Activated naive CD4-positive, alpha-beta T cell treated with anti-CD3 and anti-CD28 coated beads, Interleukin-2, amount 10 ng/mL, durations not matched to agents 7 days and 5 days (primary cell): ENCODE measurements around the gene EML6.

Experiments
- CTCF ChIA-PET: fragments of 350-600 bp; sonication (Branson Sonifier 250); formaldehyde crosslinking; loops from one replicate; lab custom pipeline; 2021; ENCODE audit warnings: antibody characterized with exemption; lab: Charles Lee
- DNase-seq: peaks from one replicate; pipeline ENCODE4 v3.0.0-alpha.2; 2020
- H3K27ac Mint-ChIP-seq: one replicate; pipeline ENCODE4 v1.8.0; 2021; ENCODE audit warnings: mild to moderate bottlenecking, moderate library complexity, mixed read lengths
- H3K27me3 Mint-ChIP-seq: one replicate; pipeline ENCODE4 v1.8.0; 2021; ENCODE audit warnings: mild to moderate bottlenecking, mixed read lengths
- H3K36me3 Mint-ChIP-seq: one replicate; pipeline ENCODE4 v1.8.0; 2021; ENCODE audit warnings: mixed read lengths
- H3K4me1 Mint-ChIP-seq: one replicate; pipeline ENCODE4 v1.8.0; 2021; ENCODE audit warnings: mixed read lengths
- H3K4me3 Mint-ChIP-seq: one replicate; pipeline ENCODE4 v1.8.0; 2021; ENCODE audit warnings: mild to moderate bottlenecking, moderate library complexity, mixed read lengths
- H3K9me3 Mint-ChIP-seq: one replicate; pipeline ENCODE4 v1.8.0; 2021; ENCODE audit warnings: mixed read lengths

Gene EML6

GRCh38 chr2:54723131-54723995, at the start of gene EML6:
Gene EML6 (plus strand): TSS chr2:54723662. CDS start chr2:54725062, 1,400 bp downstream.
- CTCF ChIA-PET: interaction anchor here (0.7 to 1.2 kb wide), 4 partner anchors 14 to 199 kb away, joined by 3 to 4 read pairs (median 3); no protein-coding TSS in a partner anchor
- Mint-ChIP-seq H3K4me1 (peaks cover 23% of the 10 kb centered on the region), H3K27ac (peak within 1 kb of the TSS; percentile 71), H3K4me3 (peak within 1 kb of the TSS; percentile 84), H3K9me3 (no peaks in the 10 kb centered on the region), H3K27me3 (peaks cover 50% of the 10 kb centered on the region), H3K36me3 (no peaks in the 10 kb centered on the region)
- DNase-seq: peak; percentile 100

- Mint-ChIP-seq H3K36me3 (peaks cover 13% of the 10 kb centered on the region), H3K4me1 (peaks cover 26% of the 10 kb centered on the region)
- CTCF ChIA-PET: interaction anchor here (2.8 kb wide), 1 partner anchor 9 kb away, joined by 16 read pairs; no protein-coding TSS in a partner anchor
Observed at GRCh38 chr2:54675281-54675680, 48.2 kb upstream of the EML6 start.

GRCh38 chr2:54675738-54676137, 47.7 kb upstream of the EML6 start:
- Mint-ChIP-seq H3K9me3 (no peaks in the 10 kb centered on the region), H3K36me3 (peaks cover 8% of the 10 kb centered on the region), H3K27me3 (peaks cover 56% of the 10 kb centered on the region), H3K4me1 (peaks cover 30% of the 10 kb centered on the region), H3K27ac (no peak overlapping the region), H3K4me3 (no peak overlapping the region)
- DNase-seq: no peak
- CTCF ChIA-PET: interaction anchor here (0.8 to 2.8 kb wide), 3 partner anchors 10 to 34 kb away, joined by 3 to 16 read pairs (median 4); no protein-coding TSS in a partner anchor

More at GRCh38 chr2:54675281-54675680, 48.2 kb upstream of the EML6 start:
- DNase-seq: no peak
- H3K27ac Mint-ChIP-seq: no peak overlapping the region
- no peaks in the 10 kb centered on the region for H3K9me3 Mint-ChIP-seq
- H3K27me3 Mint-ChIP-seq: peaks cover 54% of the 10 kb centered on the region
- no peak overlapping the region for H3K4me3 Mint-ChIP-seq

GRCh38 chr2:54676656-54677055, 46.8 kb upstream of the EML6 start:
- Mint-ChIP-seq H3K4me3 (no peak overlapping the region), H3K27me3 (peaks cover 56% of the 10 kb centered on the region), H3K36me3 (peaks cover 1% of the 10 kb centered on the region), H3K4me1 (peaks cover 39% of the 10 kb centered on the region), H3K27ac (no peak overlapping the region), H3K9me3 (no peaks in the 10 kb centered on the region)
- CTCF ChIA-PET: interaction anchor here (0.6 to 2.8 kb wide), 5 partner anchors 11 to 154 kb away, joined by 3 to 16 read pairs (median 3); no protein-coding TSS in a partner anchor
- DNase-seq: no peak

GRCh38 chr2:54677476-54678265, 45.8 kb upstream of the EML6 start:
- no peak for DNase-seq
- Mint-ChIP-seq H3K27ac (no peak overlapping the region), H3K36me3 (peaks cover 1% of the 10 kb centered on the region), H3K27me3 (peaks cover 59% of the 10 kb centered on the region), H3K4me1 (peaks cover 41% of the 10 kb centered on the region), H3K4me3 (no peak overlapping the region), H3K9me3 (no peaks in the 10 kb centered on the region)
- CTCF ChIA-PET: interaction anchor here (0.6 to 4.0 kb wide), 2 partner anchors 11 to 19 kb away, joined by 3 to 28 read pairs; no protein-coding TSS in a partner anchor

- DNase-seq: no peak
- CTCF ChIA-PET: interaction anchor here (0.6 to 4.0 kb wide), 3 partner anchors 12 to 26 kb away, joined by 3 to 28 read pairs (median 4); no protein-coding TSS in a partner anchor
- H3K36me3 Mint-ChIP-seq: no peaks in the 10 kb centered on the region
- peaks cover 31% of the 10 kb centered on the region for H3K4me1 Mint-ChIP-seq
- no peak overlapping the region for H3K27ac Mint-ChIP-seq
- no peak overlapping the region for H3K4me3 Mint-ChIP-seq
- peaks cover 58% of the 10 kb centered on the region for H3K27me3 Mint-ChIP-seq
- H3K9me3 Mint-ChIP-seq: no peaks in the 10 kb centered on the region
Observed at GRCh38 chr2:54678719-54679118, 44.7 kb upstream of the EML6 start.

GRCh38 chr2:54680397-54681041, 42.9 kb upstream of the EML6 start:
- CTCF ChIA-PET: interaction anchor here (1.5 to 4.0 kb wide), 2 partner anchors 14 to 22 kb away, joined by 3 to 28 read pairs; no protein-coding TSS in a partner anchor
- peak; percentile 28 for DNase-seq
- Mint-ChIP-seq H3K4me3 (peak overlapping the region; percentile 52), H3K36me3 (no peaks in the 10 kb centered on the region), H3K4me1 (peaks cover 28% of the 10 kb centered on the region), H3K27ac (peak overlapping the region; percentile 50), H3K27me3 (peaks cover 52% of the 10 kb centered on the region), H3K9me3 (no peaks in the 10 kb centered on the region)

GRCh38 chr2:54681416-54681815, 42.0 kb upstream of the EML6 start:
- H3K27ac Mint-ChIP-seq: no peak overlapping the region
- H3K9me3 Mint-ChIP-seq: no peaks in the 10 kb centered on the region
- DNase-seq: no peak
- CTCF ChIA-PET: interaction anchor here (1.5 to 4.0 kb wide), 2 partner anchors 15 to 23 kb away, joined by 3 to 28 read pairs; no protein-coding TSS in a partner anchor
- no peaks in the 10 kb centered on the region for H3K36me3 Mint-ChIP-seq
- H3K27me3 Mint-ChIP-seq: peaks cover 44% of the 10 kb centered on the region
- no peak overlapping the region for H3K4me3 Mint-ChIP-seq
- peaks cover 28% of the 10 kb centered on the region for H3K4me1 Mint-ChIP-seq

- no peak for DNase-seq
- no peaks in the 10 kb centered on the region for H3K9me3 Mint-ChIP-seq
- peaks cover 34% of the 10 kb centered on the region for H3K4me1 Mint-ChIP-seq
- no peak overlapping the region for H3K4me3 Mint-ChIP-seq
- H3K27me3 Mint-ChIP-seq: peaks cover 25% of the 10 kb centered on the region
- CTCF ChIA-PET: interaction anchor here (0.9 to 2.2 kb wide), 2 partner anchors 18 to 27 kb away, joined by 3 to 13 read pairs; no protein-coding TSS in a partner anchor
- no peaks in the 10 kb centered on the region for H3K36me3 Mint-ChIP-seq
- H3K27ac Mint-ChIP-seq: no peak overlapping the region
Observed at GRCh38 chr2:54683596-54683995, 39.9 kb upstream of the EML6 start.

GRCh38 chr2:54685263-54685775, 38.1 kb upstream of the EML6 start:
- H3K4me1 Mint-ChIP-seq: peaks cover 27% of the 10 kb centered on the region
- DNase-seq: no peak
- no peak overlapping the region for H3K27ac Mint-ChIP-seq
- H3K27me3 Mint-ChIP-seq: peaks cover 15% of the 10 kb centered on the region
- no peaks in the 10 kb centered on the region for H3K9me3 Mint-ChIP-seq
- no peaks in the 10 kb centered on the region for H3K36me3 Mint-ChIP-seq
- CTCF ChIA-PET: interaction anchor here (0.8 to 1.0 kb wide), 2 partner anchors 19 to 351 kb away, joined by 3 to 5 read pairs; no protein-coding TSS in a partner anchor
- H3K4me3 Mint-ChIP-seq: no peak overlapping the region

- CTCF ChIA-PET: interaction anchor here (1.2 kb wide), 1 partner anchor 11 kb away, joined by 3 read pairs; no protein-coding TSS in a partner anchor
- no peaks in the 10 kb centered on the region for H3K36me3 Mint-ChIP-seq
- H3K4me1 Mint-ChIP-seq: peaks cover 10% of the 10 kb centered on the region
- peaks cover 16% of the 10 kb centered on the region for H3K27me3 Mint-ChIP-seq
- H3K27ac Mint-ChIP-seq: no peak overlapping the region
- H3K9me3 Mint-ChIP-seq: no peaks in the 10 kb centered on the region
- no peak for DNase-seq
- no peak overlapping the region for H3K4me3 Mint-ChIP-seq
Observed at GRCh38 chr2:54687595-54688152, 35.8 kb upstream of the EML6 start.

GRCh38 chr2:54691445-54692135, 31.9 kb upstream of the EML6 start:
- no peaks in the 10 kb centered on the region for H3K9me3 Mint-ChIP-seq
- no peak for DNase-seq
- H3K27me3 Mint-ChIP-seq: peaks cover 18% of the 10 kb centered on the region

More at GRCh38 chr2:54691445-54692135, 31.9 kb upstream of the EML6 start:
- peaks cover 10% of the 10 kb centered on the region for H3K4me1 Mint-ChIP-seq
- H3K36me3 Mint-ChIP-seq: no peaks in the 10 kb centered on the region
- no peak overlapping the region for H3K27ac Mint-ChIP-seq
- CTCF ChIA-PET: interaction anchor here (0.5 to 4.0 kb wide), 4 partner anchors 13 to 72 kb away, joined by 4 to 15 read pairs (median 10); no protein-coding TSS in a partner anchor
- H3K4me3 Mint-ChIP-seq: no peak overlapping the region
